Measurements from ENCODE around the gene EPHA2.

GRCh38 chr1:16119504-16119903 is 36.4 kb downstream of the EPHA2 start:
- TF ChIP-seq CTCF (conservative IDR thresholded peaks at IDR 0.05; ENCODE audit: low read depth, low read length) (no peak), EZH2 (IDR thresholded peaks at IDR 0.05; ENCODE audit: borderline replicate concordance, low read depth, low read length, poor library complexity, severe bottlenecking) (no peak)
